ENCODE results near the gene ZXDC.

The ZXDC gene

GRCh38 chr3:126413693-126414080, 62.0 kb downstream of the ZXDC start:
- no peak for DNase-seq

DNA sequence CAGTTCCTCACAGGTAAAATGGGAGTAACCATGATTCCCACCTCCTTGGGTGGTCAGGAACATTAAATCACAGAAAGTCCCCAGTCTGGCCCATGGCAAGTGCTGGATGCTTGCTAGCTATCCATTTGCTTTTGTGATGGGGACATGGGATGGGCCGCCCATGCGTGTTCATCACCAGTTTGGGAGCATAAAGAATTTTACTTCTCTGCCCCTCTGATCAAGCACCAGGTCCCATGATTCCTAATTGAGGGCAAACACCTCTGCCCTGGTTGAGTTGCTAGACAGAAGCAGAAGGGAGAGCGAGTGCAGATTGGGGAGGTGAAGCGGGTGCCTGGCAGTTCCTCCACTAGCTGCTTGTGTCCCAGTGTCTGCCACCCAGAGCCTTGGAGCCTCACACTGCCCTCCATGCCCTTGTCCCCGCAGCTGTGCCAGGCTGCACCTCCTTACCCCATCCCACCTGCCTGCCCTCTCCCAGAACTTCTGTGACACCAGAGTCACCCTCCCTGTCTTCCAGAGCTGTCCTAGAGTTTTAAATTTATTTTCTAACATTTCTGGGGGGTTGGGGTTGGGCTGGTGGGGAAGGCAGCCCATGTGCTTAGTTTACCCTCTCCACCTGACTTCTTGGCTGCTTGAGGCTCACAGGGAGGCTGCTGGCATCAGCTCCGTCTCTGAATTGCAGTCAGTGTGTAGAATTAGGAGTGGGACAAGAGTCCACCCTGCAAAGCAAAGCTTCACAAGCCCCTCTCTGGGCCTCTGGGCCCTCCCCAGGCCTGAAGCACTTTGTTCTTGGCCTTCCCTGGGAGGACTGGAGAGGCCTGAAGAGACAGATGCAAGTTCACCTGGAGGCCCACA, 62.6 kb downstream of the ZXDC start:
- no peak for DNase-seq

DNA sequence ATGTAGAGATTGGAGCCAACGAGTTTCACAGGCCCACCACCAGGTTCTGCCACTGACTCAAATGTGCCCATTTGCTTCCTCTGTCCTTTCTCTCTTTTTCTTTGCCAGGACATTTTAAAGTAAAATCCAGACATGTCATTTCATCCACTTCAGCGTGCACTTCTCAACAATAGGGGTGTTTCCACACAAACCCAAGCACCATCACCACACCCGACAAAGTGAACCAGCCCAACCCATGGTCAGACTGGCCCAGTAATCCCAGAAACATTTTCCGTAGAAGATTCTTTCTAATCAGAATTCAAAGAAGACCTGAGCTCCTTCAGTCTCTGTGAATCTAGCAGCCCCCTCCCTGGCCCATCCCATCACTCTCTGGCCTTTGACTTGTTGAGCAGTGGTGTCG, 67.6 kb downstream of the ZXDC start:
- DNase-seq = no peak

DNA sequence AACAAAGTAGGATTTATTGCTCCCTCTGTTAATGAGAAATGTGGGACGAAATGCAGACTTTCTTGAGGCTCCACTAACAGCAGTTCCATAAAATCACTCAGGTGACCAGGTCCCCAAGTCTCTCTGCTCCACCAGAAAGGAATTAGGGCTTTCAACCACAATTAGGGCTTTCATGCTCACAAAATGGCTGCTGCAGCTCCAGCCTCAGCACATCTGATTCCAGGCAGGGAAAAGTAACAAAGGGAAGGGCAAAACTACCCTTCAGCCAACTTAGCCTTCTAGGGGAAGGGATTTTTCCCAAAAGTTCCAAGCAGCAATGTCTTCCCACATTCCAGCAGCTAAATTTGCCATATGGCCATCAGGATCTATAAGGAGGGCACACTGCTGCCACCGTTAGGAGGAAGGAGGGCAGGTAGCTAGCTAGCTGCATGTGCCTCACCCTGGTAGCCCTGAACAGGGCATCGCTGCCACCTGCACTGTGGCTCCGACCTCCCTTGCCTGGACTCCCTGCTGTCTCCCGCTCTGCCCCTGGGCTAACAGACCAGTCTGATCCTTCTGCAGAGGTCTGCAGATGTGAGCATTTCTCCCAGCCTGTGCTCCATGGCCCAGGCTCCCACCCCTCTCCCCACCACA, 68.2 kb downstream of the ZXDC start:
- DNase-seq = no peak

- no peak for DNase-seq
Observed at GRCh38 chr3:126406389-126407296, 69.0 kb downstream of the ZXDC start.

GRCh38 chr3:126402666-126403302, 72.9 kb downstream of the ZXDC start:
- no peak for DNase-seq

- DNase-seq = no peak
Observed at GRCh38 chr3:126402178-126402577, 73.5 kb downstream of the ZXDC start.

- no peak for DNase-seq
Observed at GRCh38 chr3:126401611-126402160, 74.0 kb downstream of the ZXDC start.

DNA sequence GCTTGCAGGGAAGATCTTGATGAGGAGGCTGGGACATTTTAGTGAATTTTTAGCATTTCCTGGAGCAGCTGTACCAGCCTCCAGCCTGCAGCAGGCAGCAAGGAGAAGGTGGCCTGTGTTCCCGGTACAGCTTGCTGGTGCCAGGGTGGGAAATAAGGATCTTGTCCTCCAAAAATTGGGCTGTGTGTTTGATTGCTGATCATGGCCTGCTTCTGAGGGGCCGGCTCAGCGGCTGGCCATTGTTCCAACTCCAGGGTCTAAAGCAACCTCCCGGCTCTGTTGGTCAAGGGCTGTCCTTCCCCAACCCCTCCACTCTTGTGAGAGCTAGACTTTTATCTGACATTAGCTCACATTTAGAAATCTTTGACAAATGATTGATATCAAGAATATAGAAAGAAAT, 75.9 kb downstream of the ZXDC start:
- no peak for DNase-seq

GRCh38 chr3:126399351-126399735, 76.3 kb downstream of the ZXDC start:
- no peak for DNase-seq

DNA sequence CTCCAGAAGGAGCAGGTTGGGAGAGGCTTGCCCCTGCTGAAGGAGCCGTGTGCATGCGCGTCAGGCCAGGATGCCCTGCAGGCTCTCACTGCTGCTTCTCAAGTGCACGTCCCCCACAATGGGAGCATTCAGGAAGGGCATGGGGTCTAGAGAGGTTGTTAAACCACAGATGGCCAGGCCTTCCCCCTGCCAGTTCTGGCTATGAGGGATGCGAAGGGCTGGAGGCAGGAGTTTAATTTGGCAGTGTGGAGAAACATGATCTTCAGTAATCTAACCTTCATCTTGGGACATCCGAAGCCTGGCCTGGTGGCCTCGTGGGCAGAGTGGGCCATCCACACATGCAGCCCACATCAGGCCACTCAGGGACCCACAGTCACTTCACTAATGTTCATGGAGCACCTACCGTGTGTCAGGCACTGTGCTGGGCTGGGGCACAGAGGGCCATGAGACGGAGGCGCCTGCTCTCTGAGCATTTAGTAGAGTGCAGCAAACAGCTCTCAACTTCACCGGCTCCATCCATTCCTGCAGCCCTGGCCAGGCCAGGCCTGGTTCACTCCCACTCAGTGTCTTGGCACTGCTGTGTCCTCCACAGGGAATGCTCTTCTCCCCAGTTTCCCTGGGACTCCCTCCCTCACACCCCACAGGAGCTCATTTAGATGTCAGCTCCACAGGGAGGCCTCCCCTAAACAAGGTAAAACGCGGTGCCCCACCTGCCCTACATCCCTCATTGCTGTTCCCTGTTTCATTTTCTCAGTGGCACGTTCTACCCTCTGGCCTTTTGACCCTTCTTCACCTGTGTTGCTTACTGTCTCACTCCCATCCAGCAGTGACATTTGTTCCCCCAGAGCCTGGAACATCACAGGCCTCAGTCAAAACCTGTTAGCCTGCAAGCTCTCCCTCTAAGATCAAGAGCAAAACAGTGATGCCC, 77.0 kb downstream of the ZXDC start:
- DNase-seq = no peak

DNA sequence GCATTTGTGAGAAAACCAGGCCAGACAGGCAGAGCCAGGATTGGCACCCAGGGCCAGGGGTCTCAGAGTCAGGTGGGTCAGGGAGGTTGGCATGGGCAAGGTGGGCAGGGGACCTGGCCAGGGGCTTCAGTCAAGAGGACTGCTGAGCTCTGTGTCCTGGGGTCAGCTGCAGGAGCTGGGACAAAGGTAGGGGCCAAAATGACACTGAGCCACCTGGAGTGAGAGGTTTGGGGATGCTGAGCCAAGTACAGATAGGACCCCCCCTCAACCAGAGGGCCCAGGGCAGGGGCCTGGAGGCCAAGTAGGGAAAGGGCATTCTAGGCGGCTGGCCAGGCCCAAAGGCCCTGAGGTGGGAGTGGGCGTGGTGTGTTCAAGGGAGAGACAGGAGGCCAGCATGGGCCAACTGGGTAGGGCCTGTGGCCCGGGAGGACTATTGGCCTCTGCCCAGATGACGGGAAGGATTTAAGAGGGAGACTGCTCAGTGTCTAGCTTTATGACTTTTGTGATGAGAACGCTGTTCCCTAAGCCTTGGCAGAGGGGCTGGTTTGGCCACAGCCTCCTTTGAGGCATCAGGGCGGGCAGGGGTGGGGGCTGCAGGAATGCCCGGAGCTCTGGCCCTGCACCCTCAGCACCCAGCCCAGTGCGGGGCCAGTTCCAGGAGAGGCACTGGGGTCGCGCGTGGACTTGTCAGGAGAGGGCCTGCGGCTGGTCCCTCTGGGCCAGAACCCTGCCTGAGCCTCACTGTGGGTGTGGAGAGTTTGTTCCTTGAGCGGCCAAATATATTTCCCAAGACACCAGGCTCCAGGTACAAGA, 77.9 kb downstream of the ZXDC start:
- DNase-seq = no peak

DNA sequence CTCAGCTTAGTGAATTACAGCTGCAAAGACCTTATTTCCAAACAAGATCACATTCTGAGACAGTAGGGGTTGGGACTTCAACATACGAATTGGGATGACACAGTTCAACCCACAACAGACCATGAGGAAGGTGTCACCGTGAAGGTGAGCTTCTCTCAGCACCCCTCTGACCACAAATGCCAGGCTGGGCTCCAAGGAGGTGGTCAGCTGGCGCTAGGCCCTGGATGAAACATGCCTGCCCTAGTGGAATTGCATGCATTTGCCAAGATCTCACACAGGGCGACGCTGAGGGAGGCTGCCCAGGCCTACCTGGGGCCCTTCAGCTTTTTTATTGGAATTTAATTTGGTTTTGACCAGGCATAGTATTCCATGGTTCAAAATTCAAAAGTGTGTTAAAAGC, 79.2 kb downstream of the ZXDC start:
- no peak for DNase-seq

- no peak for DNase-seq
Observed at GRCh38 chr3:126395846-126396513, 79.7 kb downstream of the ZXDC start.

GRCh38 chr3:126394977-126395321, 80.7 kb downstream of the ZXDC start:
- no peak for DNase-seq

GRCh38 chr3:126394179-126394976, 81.3 kb downstream of the ZXDC start, which contains the start of gene CFAP100:
Gene CFAP100 (plus strand): TSS chr3:126394909. CDS start chr3:126396001, 1,092 bp downstream.
- peak; percentile 4 for DNase-seq

DNA sequence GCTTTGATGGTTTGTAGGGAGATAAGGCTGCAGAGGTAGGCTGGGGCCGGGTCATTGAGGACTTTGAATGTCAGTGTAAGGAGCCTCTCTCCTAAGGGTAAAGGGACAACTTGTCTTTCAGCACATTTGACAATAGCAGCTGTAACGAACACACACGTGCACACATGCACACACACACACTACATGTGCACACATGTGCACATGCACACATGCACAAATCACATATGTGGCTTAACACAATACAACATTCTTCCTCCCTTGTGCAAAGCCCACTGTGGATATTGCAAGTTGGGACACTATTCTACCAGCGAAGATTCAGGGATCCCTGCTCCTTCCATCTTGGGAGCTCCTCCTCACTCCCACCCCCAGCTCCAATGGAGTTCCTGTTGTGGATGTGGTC, 82.1 kb downstream of the ZXDC start:
- no peak for DNase-seq

GRCh38 chr3:126392246-126392645, 83.4 kb downstream of the ZXDC start:
- no peak for DNase-seq

DNA sequence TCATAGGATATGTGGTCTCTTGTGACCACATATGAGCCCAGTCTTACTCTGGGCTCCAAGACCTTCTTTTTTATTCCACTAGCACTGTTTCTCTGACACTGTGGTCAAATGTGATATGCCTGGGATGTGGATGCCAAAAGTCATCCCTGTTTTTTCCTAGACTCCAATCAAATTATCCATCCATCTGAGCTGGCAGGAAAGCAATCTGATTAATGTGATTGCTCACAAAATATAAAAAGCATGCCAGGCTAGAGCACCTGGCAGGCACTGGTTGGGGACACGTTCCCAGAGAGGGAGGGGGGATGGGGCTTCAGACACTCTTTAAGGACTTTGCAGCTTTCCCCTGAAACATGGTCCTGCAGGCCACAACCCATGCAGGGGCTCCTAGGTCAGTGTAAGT, 84.1 kb downstream of the ZXDC start:
- DNase-seq = no peak

Data from fibroblast of upper back skin (primary cell).